Neural cell (in vitro differentiated cells): ENCODE measurements around the gene DMKN.

Experiments used
- CTCF ChIP-seq: fragments of 450-650 bp; IDR thresholded peaks from 2 replicates; pipeline ENCODE4 v1.5.1; 2014; ENCODE audit warnings: antibody characterized with exemption, mild to moderate bottlenecking, moderate library complexity; ENCODE audit not compliant: poor library complexity, severe bottlenecking
- EZH2 ChIP-seq: fragments of 200-600, 300-800 bp; shearing (Covaris generic), sonication (generic); IDR thresholded peaks from 2 replicates; pipeline ENCODE4 v1.6.1; 2014; ENCODE audit warnings: antibody characterized with exemption, low read length, borderline replicate concordance, mild to moderate bottlenecking; ENCODE audit not compliant: insufficient read depth, poor library complexity, severe bottlenecking
- MXI1 ChIP-seq: fragments of 450-650 bp; conservative IDR thresholded peaks from 2 replicates; pipeline ENCODE4 v1.6.1; 2014; ENCODE audit warnings: antibody characterized with exemption, mild to moderate bottlenecking; ENCODE audit not compliant: poor library complexity, severe bottlenecking
- POLR2AphosphoS5 ChIP-seq: IDR thresholded peaks from 2 replicates; pipeline ENCODE4 v1.6.1; 2012
- RAD21 ChIP-seq: fragments of 450-650 bp; conservative IDR thresholded peaks from 2 replicates; pipeline ENCODE4 v1.6.1; 2014; ENCODE audit warnings: antibody characterized with exemption, mild to moderate bottlenecking, moderate library complexity
- REST ChIP-seq: IDR thresholded peaks from 2 replicates; pipeline ENCODE4 v1.6.1; 2012; ENCODE audit warnings: borderline replicate concordance

- TF ChIP-seq MXI1 (no peak), CTCF (no peak), EZH2 (no peak), RAD21 (no peak), REST (no peak), POLR2AphosphoS5 (no peak)
Observed at GRCh38 chr19:35447606-35448469, 65.6 kb downstream of the DMKN start, which contains the start of gene FFAR2.
